Putamen (tissue), 1 donor: Measurements from ENCODE around the gene FGF18.

Experiments
- DNase-seq: peaks from one replicate; pipeline ENCODE4 v3.0.0-alpha.2; 2016; ENCODE audit warnings: low spot score

FGF18 gene

DNA sequence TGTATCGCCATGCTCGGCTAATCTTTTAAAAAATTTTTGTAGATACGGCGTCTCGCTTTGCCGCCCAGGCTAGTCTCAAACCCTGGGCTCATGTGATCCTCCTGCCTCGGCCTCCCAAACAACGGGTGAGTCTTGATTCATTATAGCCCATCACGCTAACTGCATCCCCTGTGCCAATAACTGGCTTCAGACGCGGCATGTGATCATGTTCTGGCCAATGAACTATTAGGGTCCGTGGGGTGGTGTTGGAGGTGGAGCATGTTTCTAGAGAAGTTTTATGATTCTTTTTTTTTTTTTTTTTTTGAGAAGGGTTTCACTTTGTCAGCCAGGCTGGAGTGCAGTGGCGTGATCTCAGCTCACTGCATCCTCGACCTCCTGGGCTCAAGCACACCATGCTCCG, 51.0 kb downstream of the FGF18 start:
- DNase-seq, result no peak

DNA sequence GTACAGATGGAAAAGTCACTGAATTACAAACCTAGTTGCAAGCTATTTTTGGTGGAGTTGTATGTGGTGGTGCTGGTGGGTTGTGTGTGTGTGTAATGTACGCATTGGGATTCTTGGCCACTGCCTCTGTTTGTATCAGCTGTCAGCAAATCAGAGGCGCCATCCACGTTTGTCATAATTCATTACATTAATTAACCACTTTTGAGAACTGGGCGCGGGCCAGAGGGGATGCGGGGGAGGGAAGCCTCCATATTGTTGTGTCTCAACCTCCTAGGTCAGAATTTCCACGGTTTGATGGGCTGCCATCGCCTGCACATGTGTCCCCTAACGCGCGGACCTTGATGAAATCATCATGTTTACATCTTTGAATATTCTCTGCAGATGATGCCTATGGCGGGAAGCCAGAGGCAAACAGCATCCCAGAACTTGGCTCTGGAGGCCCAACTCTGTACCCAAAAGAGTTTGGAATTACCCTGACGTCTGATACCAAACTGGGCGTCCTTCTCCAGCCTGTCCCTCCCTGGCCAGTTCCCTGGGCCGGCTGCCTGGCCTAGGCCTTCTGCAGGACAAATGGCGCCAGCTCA, 54.9 kb downstream of the FGF18 start:
- DNase-seq, result no peak

DNA sequence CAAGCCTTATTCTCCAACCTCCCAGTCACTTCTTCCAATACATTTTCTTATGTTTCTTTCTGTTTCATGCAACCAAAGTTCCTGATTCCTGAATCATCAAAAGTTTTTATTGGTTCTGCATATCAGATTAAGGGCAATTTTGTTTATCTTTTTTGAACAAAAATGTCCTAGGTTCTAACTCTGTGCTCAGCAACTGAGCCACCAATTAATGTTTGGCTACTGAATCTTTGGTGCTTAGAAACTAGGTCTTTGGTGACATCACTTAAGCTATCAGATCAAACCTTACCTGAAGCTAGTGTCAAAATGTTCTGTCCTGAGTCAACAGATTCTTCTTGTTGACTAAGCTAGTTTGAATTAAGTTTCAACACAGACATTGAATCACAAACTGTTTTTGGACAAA, 56.1 kb downstream of the FGF18 start:
- no peak for DNase-seq

DNA sequence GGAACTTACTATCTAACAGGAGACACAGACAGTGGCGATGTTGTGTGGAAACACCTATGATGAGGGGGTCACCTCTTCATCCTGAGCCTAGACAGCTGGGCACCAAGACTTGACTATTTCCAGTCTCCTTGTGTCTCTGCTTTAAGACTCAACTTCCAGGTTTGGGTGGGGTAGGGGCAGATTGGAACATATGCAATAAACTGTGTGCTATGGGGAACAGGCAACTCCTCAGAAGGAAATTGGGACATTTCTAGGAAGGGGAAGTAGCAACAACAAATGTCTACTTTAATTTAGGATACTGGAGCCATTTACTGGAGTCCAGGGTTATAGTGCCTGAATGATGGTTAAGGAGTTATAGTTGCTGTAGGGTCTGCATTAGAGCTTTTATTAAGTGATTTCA, 57.3 kb downstream of the FGF18 start:
- no peak for DNase-seq

DNA sequence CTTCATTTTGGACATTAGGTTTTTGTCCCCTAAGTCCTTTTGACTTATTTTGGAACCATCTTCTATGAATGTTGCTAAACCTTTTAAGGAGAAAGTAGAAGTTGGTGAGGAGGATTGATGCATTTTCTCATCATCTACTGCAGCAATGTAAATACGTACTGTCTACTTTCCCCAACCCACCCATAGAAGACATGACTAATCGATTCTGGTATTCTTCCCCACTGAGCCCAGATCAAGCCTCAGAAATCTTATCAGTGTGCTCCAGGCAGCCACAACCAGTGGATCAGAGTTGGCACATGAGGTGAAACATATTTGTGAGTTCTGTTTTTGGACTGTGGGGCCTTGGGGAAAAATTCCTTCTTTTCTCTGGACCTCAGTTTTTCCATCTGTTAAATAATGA, 57.7 kb downstream of the FGF18 start:
- no peak for DNase-seq

DNA sequence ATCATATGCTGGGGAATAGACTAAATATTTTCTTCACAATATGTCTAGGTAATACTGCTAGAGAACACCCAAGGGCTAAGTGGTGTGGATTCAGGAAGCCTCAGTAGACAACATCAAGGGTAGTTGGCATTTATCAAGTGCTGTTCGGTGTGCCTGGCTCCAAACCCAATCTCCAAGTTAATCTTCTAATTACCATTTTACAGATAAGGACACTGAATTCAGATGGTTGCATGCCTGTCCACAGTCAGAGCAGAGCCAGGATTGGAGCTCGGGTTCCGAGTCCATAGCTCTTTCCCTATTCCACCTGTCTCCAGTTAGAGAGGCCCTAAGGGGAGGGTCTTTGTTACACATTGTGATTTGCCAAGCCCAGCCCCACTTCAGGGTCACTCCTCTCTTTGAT, 58.2 kb downstream of the FGF18 start:
- DNase-seq, result no peak

DNA sequence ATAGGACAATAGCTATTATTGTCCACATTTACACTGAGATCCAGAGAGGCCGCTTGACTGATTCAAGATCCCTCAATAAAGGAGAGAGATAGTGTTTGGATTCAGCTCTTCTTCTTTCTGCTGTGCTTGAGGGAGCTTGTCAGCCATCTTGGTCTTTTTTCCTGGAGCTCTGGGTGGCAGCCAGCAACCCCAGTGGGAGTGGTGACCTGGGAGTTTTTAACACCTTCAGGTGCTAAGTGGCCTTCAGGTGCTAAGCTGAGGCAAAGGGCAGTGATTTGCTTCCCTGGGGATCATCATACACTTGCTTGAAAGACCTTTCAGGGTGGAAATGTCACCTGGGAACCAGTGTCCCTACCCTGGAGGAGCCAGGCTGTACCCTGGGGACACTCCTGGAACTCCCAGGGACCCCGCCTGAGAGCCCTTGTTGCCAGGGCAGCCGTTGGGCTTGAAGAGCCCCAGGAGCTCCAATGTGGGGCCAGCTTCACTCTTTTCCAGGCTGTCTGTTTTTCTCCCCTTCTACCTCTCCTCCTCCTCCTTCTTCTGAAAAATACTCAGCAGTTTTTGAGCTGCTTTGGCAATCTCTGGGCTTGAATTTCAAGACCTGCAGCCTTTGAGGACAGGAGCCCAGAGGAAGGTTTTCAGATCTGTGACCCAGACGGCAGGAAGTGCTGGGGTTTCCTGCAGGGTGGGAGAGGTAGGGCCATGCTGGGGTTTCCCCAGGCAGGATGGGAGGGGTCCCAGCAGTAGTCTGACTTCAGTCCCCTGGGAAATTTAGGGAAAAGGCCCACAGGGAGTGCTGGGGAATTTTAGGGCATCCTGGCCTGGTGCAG, 59.7 kb downstream of the FGF18 start:
- DNase-seq, result no peak

DNA sequence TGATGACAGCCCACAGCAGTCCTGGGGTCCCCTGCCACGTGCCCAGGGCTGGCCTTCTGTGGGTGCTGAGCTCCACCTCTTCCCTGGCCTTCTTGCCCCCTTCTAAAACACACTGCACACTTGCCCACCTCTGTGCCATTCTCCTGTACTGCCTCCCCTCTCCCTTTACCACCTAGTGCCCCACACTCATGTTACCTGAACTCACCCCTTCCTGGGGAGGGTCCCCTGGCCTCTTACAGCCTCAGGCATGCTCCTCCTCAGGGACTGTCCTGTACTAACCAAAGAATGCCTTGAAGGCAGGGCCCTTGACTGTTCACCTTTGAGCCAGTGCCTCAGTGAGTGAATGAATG, 60.3 kb downstream of the FGF18 start:
- no peak for DNase-seq

DNA sequence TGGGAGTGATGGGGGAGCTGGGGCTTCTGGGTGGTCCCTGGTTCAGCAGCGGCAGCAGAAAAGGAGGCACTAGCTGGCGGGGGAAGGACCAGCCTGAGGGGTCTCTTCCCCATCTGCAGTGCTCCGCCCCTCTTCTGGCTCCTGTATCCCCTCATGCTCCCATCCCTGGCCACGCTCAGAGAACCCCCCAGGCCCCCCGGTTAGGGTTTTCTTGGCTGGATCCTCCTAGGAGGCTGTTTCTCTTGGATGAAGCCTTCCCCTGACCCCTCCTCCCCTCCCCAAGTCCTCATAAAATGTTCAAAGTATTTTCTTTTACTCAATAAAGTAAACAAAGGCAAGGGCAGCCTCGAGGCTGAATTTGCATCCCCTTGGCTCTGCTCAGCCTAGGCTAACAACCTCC, 60.8 kb downstream of the FGF18 start:
- DNase-seq, result no peak

DNA sequence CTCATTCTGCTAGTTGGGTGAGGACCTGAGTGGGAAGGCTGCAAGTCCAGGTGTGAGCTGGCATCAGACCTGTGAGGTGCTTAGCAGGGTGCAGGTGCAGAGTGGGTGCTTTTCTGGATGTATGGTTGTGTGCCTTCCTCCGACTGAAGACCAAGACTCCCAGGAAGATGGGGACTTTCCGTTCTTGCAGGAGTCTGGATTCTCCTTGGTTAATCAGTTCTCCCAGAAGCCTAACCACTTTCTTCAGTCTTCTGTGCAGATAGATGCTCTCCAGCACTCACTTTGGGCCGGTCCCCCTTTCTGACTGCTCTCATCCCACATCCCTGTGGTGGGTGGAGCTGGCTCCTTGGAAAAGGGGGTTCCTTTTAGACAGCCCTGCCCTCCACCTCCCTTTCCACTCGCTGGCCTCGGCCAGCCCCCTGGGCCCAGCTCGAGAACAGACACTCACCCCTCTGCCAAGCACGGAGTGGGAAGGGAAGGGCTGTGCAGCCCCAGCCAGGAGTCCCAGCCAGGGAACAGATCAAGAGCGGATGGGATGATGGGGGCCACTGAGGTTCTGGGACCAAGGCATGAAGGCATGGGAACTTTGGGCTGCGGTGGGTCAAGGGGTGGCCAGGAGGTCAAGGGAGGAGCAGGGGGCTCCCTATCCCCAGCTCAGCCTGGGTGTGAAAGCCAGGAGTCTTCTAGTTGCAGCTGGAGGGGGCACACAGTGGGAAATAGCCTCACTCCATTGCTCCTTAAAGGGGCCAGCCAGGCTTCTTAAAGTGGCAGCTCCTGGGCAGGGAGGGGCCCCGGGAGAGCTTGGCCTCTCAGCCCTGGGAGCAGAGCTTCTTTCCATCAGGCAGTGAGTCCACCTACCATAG, 62.4 kb downstream of the FGF18 start:
- DNase-seq, result no peak

DNA sequence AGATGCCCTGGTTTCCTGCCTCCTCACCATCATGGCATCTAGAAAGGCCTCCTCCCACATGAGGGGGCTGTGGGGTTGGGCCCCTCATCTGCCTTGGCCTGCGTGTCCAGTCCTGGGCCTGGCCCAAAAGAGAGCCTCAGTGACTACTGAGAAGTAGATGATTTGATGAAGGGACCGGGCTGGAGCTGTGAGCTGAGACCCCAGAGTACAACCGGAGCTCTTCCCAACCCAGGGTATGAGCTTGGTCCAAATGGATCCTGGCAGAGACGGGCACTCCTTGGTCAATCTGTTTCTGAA, 62.9 kb downstream of the FGF18 start:
- no peak for DNase-seq

DNA sequence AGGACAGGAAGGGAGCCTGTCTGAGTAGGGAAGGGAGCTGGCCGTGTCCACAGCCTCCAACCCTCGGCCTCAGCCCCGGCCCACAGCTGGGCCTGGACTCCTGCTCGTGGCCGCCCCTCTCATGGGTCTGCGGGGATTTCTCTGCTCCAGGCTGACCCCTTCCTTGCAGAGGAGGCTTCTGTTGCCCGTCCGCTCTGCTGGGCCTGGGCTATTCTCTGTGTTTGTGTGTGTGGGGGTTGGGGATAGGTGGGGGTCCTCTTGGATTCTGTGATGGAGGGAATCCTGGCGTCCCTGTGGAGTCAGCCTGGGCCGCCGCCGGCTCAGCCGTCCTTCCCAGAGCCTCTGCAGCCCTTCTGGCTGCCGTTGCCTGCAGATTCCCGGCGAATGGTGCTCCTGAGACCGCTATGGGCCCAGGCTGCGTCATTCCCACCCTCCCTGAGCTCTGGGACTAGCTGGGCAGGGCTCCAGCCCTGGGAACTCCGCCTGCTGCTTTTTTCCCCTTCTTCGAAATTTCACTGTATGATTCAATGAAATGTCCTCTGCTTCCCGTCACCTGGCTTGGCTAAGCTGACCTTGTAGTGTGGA, 64.2 kb downstream of the FGF18 start:
- DNase-seq, result no peak

DNA sequence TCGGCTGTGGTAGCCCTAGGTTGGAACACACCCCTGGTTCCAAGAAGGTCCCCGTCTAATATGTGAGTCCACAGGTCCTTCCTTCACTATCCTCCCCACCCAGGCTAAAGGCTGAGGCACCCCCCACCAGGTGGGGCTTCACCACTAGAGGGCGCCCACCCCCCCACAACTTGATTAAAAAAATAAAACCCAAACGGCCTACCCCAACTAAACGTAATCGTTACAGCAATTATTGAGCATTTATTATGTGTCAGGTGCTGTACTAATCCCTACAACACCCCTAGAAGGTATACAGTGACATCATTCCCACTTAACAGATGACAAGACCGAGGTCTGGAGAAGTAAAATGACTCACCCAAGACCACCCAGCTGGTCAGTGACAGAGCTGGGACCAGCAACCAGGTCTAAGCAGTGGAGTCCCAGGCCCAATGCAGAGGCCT, 65.0 kb downstream of the FGF18 start:
- no peak for DNase-seq

DNA sequence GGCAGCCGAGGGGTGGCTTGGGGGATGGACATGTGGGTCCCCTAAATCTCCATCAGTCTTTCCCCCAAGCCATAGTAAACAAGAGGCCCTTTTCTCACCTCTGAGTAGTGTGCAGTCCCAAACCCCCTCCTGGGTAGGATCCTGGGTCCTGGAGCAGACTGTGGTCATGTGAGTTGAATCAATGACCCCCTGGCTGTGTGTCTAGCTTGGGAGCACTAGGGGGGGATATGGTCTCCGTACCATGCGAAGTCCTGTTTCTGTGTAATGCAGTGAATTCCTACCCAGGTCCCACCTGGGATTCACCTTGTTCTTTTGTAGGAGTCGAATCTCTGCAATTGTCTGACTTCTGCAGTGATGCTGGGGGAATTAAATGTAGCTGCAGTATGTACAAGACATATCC, 66.2 kb downstream of the FGF18 start:
- DNase-seq, result no peak

DNA sequence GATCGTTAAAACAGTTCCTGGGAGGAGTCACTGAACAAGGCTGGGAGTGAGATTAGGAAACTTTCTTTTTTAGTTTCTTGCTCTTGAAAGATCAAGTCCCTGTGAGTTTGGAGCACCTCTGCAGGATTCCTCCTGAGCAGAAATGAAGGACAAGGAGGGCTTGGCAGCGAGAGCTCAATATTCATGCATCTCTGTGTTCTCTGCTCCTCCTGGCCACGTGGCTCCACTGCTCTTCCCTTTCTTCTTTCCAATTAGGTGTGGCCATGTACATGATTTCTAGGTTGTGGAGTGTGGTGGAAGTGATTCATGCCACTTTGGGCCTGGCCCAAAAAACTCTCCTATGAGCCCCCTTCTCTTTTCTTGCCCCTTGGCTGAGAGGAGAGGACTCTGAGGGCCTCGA, 67.2 kb downstream of the FGF18 start:
- no peak for DNase-seq

DNA sequence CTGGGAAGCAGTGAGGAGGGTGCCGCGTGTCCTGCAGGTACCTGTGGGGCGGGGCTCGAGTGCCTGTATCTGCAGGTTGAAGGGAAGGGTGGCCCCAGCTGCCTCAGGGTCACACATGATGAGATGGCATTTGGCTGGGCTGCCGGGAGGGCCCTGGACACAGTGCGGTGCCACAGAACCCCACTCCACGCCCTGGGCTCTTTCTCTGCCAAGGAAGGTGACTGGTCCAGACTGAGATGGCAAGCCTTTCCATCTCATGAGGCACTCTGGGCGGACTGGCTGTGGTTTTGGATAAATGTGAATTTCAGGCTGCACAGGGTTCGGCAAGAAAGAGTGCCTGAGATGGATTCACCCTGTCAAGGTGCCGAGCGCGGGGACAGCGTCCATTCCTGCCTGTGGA, 69.4 kb downstream of the FGF18 start:
- no peak for DNase-seq

DNA sequence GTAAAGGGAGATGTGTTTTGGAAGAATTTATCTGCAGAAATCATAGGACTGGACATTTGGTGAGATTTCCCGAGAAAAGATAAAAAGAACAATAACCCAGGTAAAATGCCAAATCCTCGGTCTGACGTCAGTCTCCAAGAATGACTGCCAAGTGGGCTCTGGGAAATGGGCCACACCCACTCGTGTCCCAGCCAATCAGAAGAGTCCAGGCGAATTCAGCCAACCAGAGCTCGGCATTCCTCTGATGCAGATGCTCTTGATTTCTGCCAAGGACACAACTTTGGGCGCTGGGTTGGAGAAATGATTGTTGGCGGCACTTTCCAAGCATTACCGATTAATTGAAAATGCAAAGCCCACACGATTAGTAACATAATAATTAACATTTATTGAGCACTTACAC, 73.3 kb downstream of the FGF18 start:
- DNase-seq, result no peak

DNA sequence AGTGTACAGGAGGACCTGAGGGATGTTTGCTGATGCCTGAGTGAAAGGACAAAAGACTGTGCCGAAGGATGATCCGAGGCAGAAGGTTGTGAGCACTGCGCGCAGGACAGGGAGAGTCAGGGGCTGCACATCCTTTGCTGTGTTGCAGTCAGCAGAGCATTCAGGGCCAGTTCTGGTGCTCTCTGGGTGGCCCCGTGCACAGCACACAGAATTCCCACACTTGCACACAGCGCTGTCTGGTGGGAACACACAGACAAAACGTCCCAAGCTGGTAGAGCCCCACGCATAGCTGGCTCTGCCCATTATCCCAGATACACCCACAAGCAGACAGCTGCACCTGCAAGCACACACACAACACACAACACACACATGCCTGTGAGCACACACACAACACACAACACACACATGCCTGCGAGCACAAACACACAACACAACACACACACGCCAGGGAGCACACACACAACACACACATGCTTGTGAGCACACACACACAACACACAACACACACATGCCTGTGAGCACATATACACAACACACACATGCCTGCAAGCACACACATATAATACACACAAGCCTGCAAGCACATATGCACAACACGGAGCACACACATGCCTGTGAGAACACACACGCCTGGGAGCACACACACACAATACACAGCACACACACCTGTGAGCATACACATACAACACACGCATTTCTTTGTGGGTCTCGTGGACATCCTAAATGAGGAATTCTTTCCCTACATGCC, 74.4 kb downstream of the FGF18 start:
- no peak for DNase-seq

DNA sequence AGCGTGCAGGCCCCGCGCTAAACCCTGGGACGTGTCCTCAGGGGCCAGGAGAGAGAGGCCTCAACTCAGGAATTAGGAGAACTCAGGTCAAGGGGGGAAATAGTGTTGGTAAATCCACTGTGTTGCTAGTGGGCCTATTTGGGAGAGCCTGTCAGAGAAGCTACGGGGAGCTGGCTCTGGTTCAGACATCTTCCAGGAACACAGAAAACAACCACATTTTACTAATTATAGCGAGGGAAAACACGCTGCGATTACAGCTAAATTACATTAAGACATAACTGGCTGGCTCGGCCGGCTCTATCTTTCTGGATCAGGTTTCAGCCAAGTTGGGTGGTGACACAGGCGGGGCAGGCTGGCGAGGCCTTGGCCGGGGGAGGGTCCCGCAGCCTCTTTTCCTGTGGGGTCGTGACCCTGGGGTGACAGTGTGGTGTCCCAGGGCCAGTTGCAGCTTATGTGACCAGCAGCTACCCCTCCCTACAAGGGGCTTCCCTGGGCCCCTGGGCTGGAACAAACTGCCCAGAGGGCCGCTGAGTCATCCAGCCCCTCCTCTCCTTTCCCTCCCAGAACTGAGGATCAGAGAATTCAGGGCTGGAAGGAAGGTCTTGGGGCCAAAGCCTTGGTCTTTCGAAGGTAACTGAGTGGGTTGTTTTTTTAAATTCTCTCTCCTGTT, 75.1 kb downstream of the FGF18 start:
- no peak for DNase-seq

DNA sequence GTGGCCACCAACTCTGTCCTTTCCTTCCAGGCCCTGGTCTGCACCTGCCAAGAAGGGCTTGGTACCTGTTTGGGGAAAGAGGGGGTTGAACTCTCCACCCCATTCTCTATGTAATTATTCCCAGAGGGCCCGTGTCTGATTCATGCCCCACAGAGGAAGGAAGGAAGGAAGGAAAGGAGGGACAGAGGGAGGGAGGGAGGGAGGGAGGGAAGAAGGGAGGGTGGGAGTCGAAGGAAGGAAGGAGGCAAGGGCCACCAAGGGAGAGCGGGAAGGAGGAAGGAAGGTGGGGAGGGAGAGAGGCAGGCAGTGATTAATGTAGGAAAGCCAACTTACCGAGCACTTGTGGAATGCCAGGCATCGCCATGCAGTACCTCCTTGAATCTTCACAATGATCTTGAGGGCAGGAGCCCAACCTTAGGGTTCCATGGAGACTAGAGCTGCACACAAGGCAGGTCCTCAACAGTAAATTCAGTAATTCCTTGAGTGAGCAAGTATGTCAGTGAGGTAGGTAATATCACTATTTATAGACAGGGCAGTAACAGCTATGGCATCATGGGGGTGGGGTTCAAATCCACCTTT, 75.8 kb downstream of the FGF18 start:
- DNase-seq, result no peak

DNA sequence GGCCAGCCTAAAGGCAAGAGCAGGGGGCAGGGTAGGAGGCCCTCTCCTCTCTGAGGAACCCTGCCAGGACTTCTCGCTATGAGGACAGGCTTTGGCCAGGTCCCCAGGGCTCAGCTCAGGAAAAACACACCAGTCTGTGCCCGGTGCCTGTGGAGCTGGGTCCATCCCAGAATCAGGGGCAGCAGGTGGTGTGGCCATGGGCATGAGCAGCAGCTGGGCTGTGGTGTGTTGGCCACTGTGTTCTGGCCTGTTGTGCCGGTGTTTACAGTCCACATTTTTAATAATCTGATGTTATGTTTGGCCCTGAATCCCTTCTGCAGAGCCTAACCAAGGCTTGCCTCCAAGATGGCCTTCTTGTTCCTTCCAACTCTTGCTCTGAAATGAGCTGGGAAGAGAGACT, 77.0 kb downstream of the FGF18 start:
- DNase-seq, result no peak
